H1 (cell line): ENCODE measurements around the gene TRAF3. TPM values are rescaled to one million over a fixed set of nuclear protein-coding genes. Genes with fewer than 3 reads are reported as not detected.

Experiments used
- CTCF ChIA-PET: fragments of 300-600 bp; sonication (Branson Sonifier 250); formaldehyde crosslinking; loops from one replicate; lab custom pipeline; 2021; ENCODE audit not compliant: partially characterized antibody; lab: Charles Lee
- POLR2A ChIA-PET: fragments of 300-600 bp; sonication (Branson Sonifier 250); formaldehyde crosslinking; loops from one replicate; lab custom pipeline; 2021; ENCODE audit warnings: inconsistent platforms; ENCODE audit not compliant: partially characterized antibody; lab: Charles Lee
- DNase-seq, 2 experiments: peaks; one replicate each; pipeline versions ENCODE4 v3.0.0 to v3.0.0-alpha.2; 2010 to 2022; ENCODE audit warnings: low spot score in 2 of 2, low read depth in 1 of 2, mixed read lengths in 1 of 2
- FAIRE-seq: peaks from 2 replicates; lab custom pipeline; 2011; peaks lifted over from hg19 to GRCh38; lab: Jason Lieb, UNC
- H2AFZ ChIP-seq: 2 replicates; pipeline ENCODE4 v1.8.1; 2012; ENCODE audit warnings: low read length, inconsistent platforms
- H2AK5ac ChIP-seq: 2 replicates; pipeline ENCODE4 v1.6.1; 2013; ENCODE audit warnings: low read depth, low read length
- H2BK120ac ChIP-seq: replicated peaks from 2 replicates; pipeline ENCODE3; 2013; ENCODE audit warnings: low read depth, low read length, inconsistent platforms
- H2BK12ac ChIP-seq: 2 replicates; pipeline ENCODE4 v1.6.1; 2013; ENCODE audit warnings: low read depth, low read length
- H2BK15ac ChIP-seq: 2 replicates; pipeline ENCODE4 v1.6.1; 2013; ENCODE audit warnings: low read length
- H2BK20ac ChIP-seq: 2 replicates; pipeline ENCODE4 v1.6.1; 2013; ENCODE audit warnings: low read length
- H2BK5ac ChIP-seq: 2 replicates; pipeline ENCODE4 v1.6.1; 2013; ENCODE audit warnings: low read depth, low read length
- H3K14ac ChIP-seq: 2 replicates; pipeline ENCODE4 v1.6.1; 2013; ENCODE audit warnings: inconsistent platforms; ENCODE audit not compliant: insufficient read length
- H3K18ac ChIP-seq: 2 replicates; pipeline ENCODE4 v1.6.1; 2013; ENCODE audit warnings: low read length; ENCODE audit errors: extremely low read depth
- H3K23ac ChIP-seq: 2 replicates; pipeline ENCODE4 v1.6.1; 2013; ENCODE audit warnings: inconsistent platforms; ENCODE audit not compliant: insufficient read length
- H3K23me2 ChIP-seq: 2 replicates; pipeline ENCODE4 v1.6.1; 2013; ENCODE audit warnings: low read depth, low read length
- H3K27ac ChIP-seq: 2 replicates; pipeline ENCODE4 v1.6.1; 2011; ENCODE audit warnings: low read depth, low read length, inconsistent platforms
- H3K27me3 ChIP-seq, 4 experiments: replicated peaks in 1 of 4; 1 replicate in 1 of 4; 2 replicates in 3 of 4; pipeline versions ENCODE4 v1.6.1 to v1.8.1; 2011 to 2013; ENCODE audit warnings: low read length in 3 of 4, mild to moderate bottlenecking in 3 of 4, inconsistent platforms in 2 of 4, mixed read lengths in 2 of 4, moderate library complexity in 1 of 4; ENCODE audit not compliant: control insufficient read depth in 3 of 4, insufficient read depth in 3 of 4; ENCODE audit errors: extremely low read depth in 1 of 4
- H3K36me3 ChIP-seq, 4 experiments: 2 replicates each; pipeline versions ENCODE4 v1.6.1 to v1.8.1; 2011 to 2013; ENCODE audit warnings: mild to moderate bottlenecking in 4 of 4, low read length in 3 of 4, moderate library complexity in 2 of 4, control low read depth in 1 of 4, inconsistent platforms in 1 of 4; ENCODE audit not compliant: insufficient read depth in 4 of 4, control insufficient read depth in 2 of 4
- H3K4ac ChIP-seq: replicated peaks from 2 replicates; pipeline ENCODE3; 2013; ENCODE audit warnings: low read length, low read depth, mixed read lengths, inconsistent platforms; ENCODE audit not compliant: insufficient read length
- H3K4me1 ChIP-seq, 4 experiments: replicated peaks in 1 of 4; 1 replicate in 1 of 4; 2 replicates in 3 of 4; pipeline versions ENCODE4 v1.6.1 to v1.8.1; 2011 to 2013; ENCODE audit warnings: low read length in 3 of 4, inconsistent platforms in 2 of 4, mixed read lengths in 1 of 4; ENCODE audit not compliant: insufficient read depth in 4 of 4, control insufficient read depth in 3 of 4
- H3K4me2 ChIP-seq, 2 experiments: 2 replicates each; pipeline versions ENCODE4 v1.6.1 to v1.8.1; 2011 to 2013; ENCODE audit warnings: low read depth in 2 of 2, low read length in 2 of 2, control low read depth in 1 of 2, inconsistent platforms in 1 of 2, mild to moderate bottlenecking in 1 of 2; ENCODE audit not compliant: insufficient read depth in 1 of 2
- H3K4me3 ChIP-seq, 4 experiments: fragments of 200-600, 300-600 bp in 1 of 4; sonication (generic), shearing (Covaris generic), sonication (Bioruptor Twin) in 1 of 4; 2 replicates each; pipeline versions ENCODE4 v1.5.1 to v1.8.1; 2011 to 2016; ENCODE audit warnings: low read length in 4 of 4, low read depth in 3 of 4, control low read depth in 2 of 4, inconsistent platforms in 2 of 4, mild to moderate bottlenecking in 2 of 4, mixed read lengths in 1 of 4, moderate library complexity in 1 of 4; ENCODE audit not compliant: insufficient read depth in 2 of 4; ENCODE audit errors: extremely low read depth in 1 of 4
- H3K56ac ChIP-seq: replicated peaks from 2 replicates; pipeline ENCODE3; 2013; ENCODE audit warnings: low read depth, mild to moderate bottlenecking, mixed read lengths, low read length, inconsistent platforms; ENCODE audit not compliant: insufficient read length
- H3K79me1 ChIP-seq: 2 replicates; pipeline ENCODE4 v1.6.1; 2013; ENCODE audit warnings: low read depth, low read length, control low read depth
- H3K79me2 ChIP-seq, 2 experiments: 2 replicates each; pipeline versions ENCODE4 v1.6.1 to v1.8.1; 2012 to 2013; ENCODE audit warnings: low read length in 2 of 2, mild to moderate bottlenecking in 2 of 2, inconsistent platforms in 1 of 2; ENCODE audit not compliant: insufficient read depth in 2 of 2, control insufficient read depth in 1 of 2
- H3K9ac ChIP-seq, 4 experiments: replicated peaks in 1 of 4; 1 replicate in 1 of 4; 2 replicates in 3 of 4; pipeline versions ENCODE4 v1.6.1 to v1.8.1; 2011 to 2013; ENCODE audit warnings: low read depth in 3 of 4, low read length in 3 of 4, control low read depth in 2 of 4, mild to moderate bottlenecking in 2 of 4, moderate library complexity in 2 of 4, inconsistent platforms in 1 of 4; ENCODE audit errors: extremely low read depth in 1 of 4
- H3K9me3 ChIP-seq, 2 experiments: 2 replicates each; pipeline versions ENCODE4 v1.6.1 to v1.8.1; 2012 to 2013; ENCODE audit warnings: mild to moderate bottlenecking in 2 of 2, moderate library complexity in 2 of 2, control low read depth in 1 of 2, inconsistent platforms in 1 of 2, low read depth in 1 of 2, low read length in 1 of 2, mixed read lengths in 1 of 2; ENCODE audit not compliant: insufficient read depth in 2 of 2
- H4K20me1 ChIP-seq, 2 experiments: replicated peaks in 1 of 2; 2 replicates each; pipeline versions ENCODE3 to v1.8.1; 2011 to 2013; ENCODE audit warnings: inconsistent platforms in 2 of 2, low read length in 2 of 2, mild to moderate bottlenecking in 1 of 2; ENCODE audit not compliant: insufficient read depth in 2 of 2, control insufficient read depth in 1 of 2
- H4K5ac ChIP-seq: 2 replicates; pipeline ENCODE4 v1.6.1; 2013; ENCODE audit warnings: low read length, low read depth, mixed read lengths, inconsistent platforms; ENCODE audit not compliant: insufficient read length
- H4K8ac ChIP-seq: 2 replicates; pipeline ENCODE4 v1.8.0; 2013; ENCODE audit warnings: mild to moderate bottlenecking, moderate library complexity, low read length, inconsistent platforms; ENCODE audit not compliant: insufficient read depth; ENCODE audit errors: extremely low read depth
- H4K91ac ChIP-seq: replicated peaks from 2 replicates; pipeline ENCODE3; 2013; ENCODE audit warnings: low read length, mixed read lengths, inconsistent platforms; ENCODE audit not compliant: insufficient read length
- CHD1 ChIP-seq: IDR thresholded peaks from 2 replicates; pipeline ENCODE4 v1.6.1; 2012; ENCODE audit warnings: low read depth, low read length, improper control_type of control experiment
- FOSL1 ChIP-seq: IDR thresholded peaks from 2 replicates; pipeline ENCODE4 v1.6.1; 2011; ENCODE audit warnings: mild to moderate bottlenecking, low read depth, low read length, moderate library complexity; ENCODE audit not compliant: insufficient read depth
- GABPA ChIP-seq: IDR thresholded peaks from 2 replicates; pipeline ENCODE4 v1.6.1; 2011; ENCODE audit warnings: mild to moderate bottlenecking, low read length, moderate library complexity, borderline replicate concordance; ENCODE audit not compliant: insufficient read depth
- POU5F1 ChIP-seq: IDR thresholded peaks from 2 replicates; pipeline ENCODE4 v1.6.1; 2011; ENCODE audit warnings: low read depth, mild to moderate bottlenecking, low read length, moderate library complexity
- RAD21 ChIP-seq, 2 experiments: IDR thresholded peaks in 1 of 2; conservative IDR thresholded peaks in 1 of 2; 2 replicates each; pipeline ENCODE4 v1.6.1; 2011; ENCODE audit warnings: low read depth in 2 of 2, low read length in 2 of 2, improper control_type of control experiment in 1 of 2, inconsistent platforms in 1 of 2, mild to moderate bottlenecking in 1 of 2, moderate library complexity in 1 of 2
- WGBS, 2 experiments: shearing (Covaris generic) in 1 of 2; methylation state at CpG; one replicate each; pipeline versions ENCODE4 v1.1.6 to v1.1.7; 2013 to 2015; ENCODE audit warnings: low lambda C conversion rate in 2 of 2, mixed read lengths in 2 of 2, inconsistent platforms in 1 of 2, low coverage in 1 of 2, missing lambda C conversion rate in 1 of 2; ENCODE audit not compliant: insufficient replicate concordance in 2 of 2, insufficient coverage in 1 of 2, insufficient read length in 1 of 2; ENCODE audit errors: extremely low coverage in 1 of 2, missing lambda C conversion rate in 1 of 2; 5-methylcytosine and 5-hydroxymethylcytosine counted together
- polyA plus RNA-seq, 7 experiments: library from polyadenylated mRNA; depleted of rRNA in 3 of 7; stranded (reverse) in 5 of 7; unstranded in 2 of 7; fragments of >200 nt in 5 of 7; fragments of 200-250 nt in 2 of 7; gene quantifications; 1 replicate in 5 of 7; 2 replicates in 1 of 7; 4 replicates in 1 of 7; pipeline versions ENCODE4 v1.2.1 to v1.2.3, GENCODE V29; 2011 to 2013; ENCODE audit warnings: missing spikeins in 2 of 7, mixed read lengths in 2 of 7
- total RNA-seq: library from RNA; stranded (reverse); fragmentation: NEBNext Ultra II Directional; extraction: Animal tissue kit (Norgen Biotek cat#: 25700); gene quantifications from 2 replicates; pipeline ENCODE4 v1.2.1, GENCODE V29; 2021

TRAF3 gene
- total and polyA plus RNA-seq, 2 of the 8 experiments (the other 6 are each of a cell fraction or from before 2014, with no cell fraction given): 5.8 to 12.1 TPM

GRCh38 chr14:102733326-102733725, 43.9 kb upstream of the TRAF3 start:
- no peak for DNase-seq

More at GRCh38 chr14:102733326-102733725, 43.9 kb upstream of the TRAF3 start:
- ChIA-PET POLR2A (no interaction called here), CTCF (interaction anchor here (1.2 to 1.7 kb wide), 3 partner anchors 12 to 39 kb away, joined by 3 to 5 read pairs (median 3); no protein-coding TSS in a partner anchor)
- H2BK15ac ChIP-seq: no peak overlapping the region
- H2BK12ac ChIP-seq: no peak overlapping the region
- H4K5ac ChIP-seq: no peak overlapping the region
- H2BK20ac ChIP-seq: no peak overlapping the region
- H3K23me2 ChIP-seq: no peaks in the 10 kb centered on the region
- H3K79me1 ChIP-seq: 0 out of 2 replicates have a peak, but pooled peaks cover 2% of the 10 kb centered on the region
- FAIRE-seq: no peak
- H2AFZ ChIP-seq: no peak overlapping the region
- no peaks in the 10 kb centered on the region for H3K79me2 ChIP-seq
- H2BK5ac ChIP-seq: no peak overlapping the region
- no peak overlapping the region for H3K27ac ChIP-seq
- peaks cover 0 to 4% (median 0%) of the 10 kb centered on the region in 4 experiments; a peak in 2 of 7 replicates for H3K4me1 ChIP-seq
- H2BK120ac ChIP-seq: no peak overlapping the region
- H3K27me3 ChIP-seq: no peaks in the 10 kb centered on the region
- H3K4me2 ChIP-seq: no peak overlapping the region
- H3K4ac ChIP-seq: no peak overlapping the region
- no peak overlapping the region for H4K91ac ChIP-seq
- no peak overlapping the region for H4K8ac ChIP-seq
- no peak overlapping the region for H3K18ac ChIP-seq
- H2AK5ac ChIP-seq: no peak overlapping the region
- WGBS, 2 experiments: 87% methylated on average over 11 of the region's 11 CpGs; no CpG with 5 or more reads in 1 of the 2 experiments
- peaks cover 0 to 11% (median 1%) of the 10 kb centered on the region in 4 experiments; a peak in 3 of 8 replicates for H3K36me3 ChIP-seq
- H4K20me1 ChIP-seq: peaks cover 0 to 3% of the 10 kb centered on the region in 2 experiments
- no peak overlapping the region for H3K14ac ChIP-seq
- H3K9me3 ChIP-seq: no peaks in the 10 kb centered on the region
- no peak overlapping the region for H3K4me3 ChIP-seq
- no peak overlapping the region for H3K23ac ChIP-seq
- no peak overlapping the region for H3K9ac ChIP-seq
- peak overlapping the region; percentile 4 for H3K56ac ChIP-seq
- TF ChIP-seq FOSL1: no peak
- TF ChIP-seq CHD1: no peak
- TF ChIP-seq POU5F1: no peak
- TF ChIP-seq GABPA: no peak
- TF ChIP-seq RAD21 (IDR thresholded peaks at IDR 0.05 in 1 of 2, conservative IDR thresholded peaks at IDR 0.05 in 1 of 2; ENCODE audit: low read depth in 2 of 2, low read length in 2 of 2): no peak
